AG09319 (cell line): ENCODE data around the gene REP15.

Experiments
- DNase-seq: peaks from one replicate; pipeline ENCODE4 v3.0.0-alpha.2; 2010; ENCODE audit warnings: low read depth; ENCODE audit errors: extremely low read depth
- CTCF ChIP-seq: IDR thresholded peaks from 2 replicates; pipeline ENCODE4 v1.5.1; 2011; ENCODE audit warnings: low read depth, mild to moderate bottlenecking, inconsistent platforms, low read length, moderate library complexity

Gene REP15

GRCh38 chr12:27696864-27697564 is 767 bp downstream of the REP15 start:
- TF ChIP-seq CTCF = no peak
- no peak for DNase-seq

GRCh38 chr12:27703720-27704452 is 7.6 kb downstream of the REP15 start:
- TF ChIP-seq CTCF = peak; percentile 77
- peak; percentile 93 for DNase-seq

- no peak for TF ChIP-seq CTCF
- DNase-seq = no peak
Observed at GRCh38 chr12:27705263-27705662, 9.0 kb downstream of the REP15 start.

GRCh38 chr12:27707216-27707615 is 11.0 kb downstream of the REP15 start:
- DNase-seq = no peak
- TF ChIP-seq CTCF = no peak

GRCh38 chr12:27709212-27709931 is 13.1 kb downstream of the REP15 start:
- TF ChIP-seq CTCF = no peak

GRCh38 chr12:27709932-27710591 is 13.8 kb downstream of the REP15 start:
- TF ChIP-seq CTCF = no peak
- DNase-seq = no peak

More at GRCh38 chr12:27709212-27709931, 13.1 kb downstream of the REP15 start:
- no peak for DNase-seq
